HepG2 (cell line): Measurements from ENCODE around the gene SETD3. TPM values are rescaled to one million over a fixed set of nuclear protein-coding genes. Genes with fewer than 3 reads are reported as not detected.

ENCODE experiments used
- ATAC-seq: fragments of 200-7000 bp; cut with Tn5 transposase; 3 replicates; pipeline ENCODE4 v1.9.1; 2020; ENCODE audit warnings: mild to moderate bottlenecking, moderate library complexity
- BruUV-seq: library from RNA; stranded (reverse); fragments of 400-500 nt; replicated peaks from 2 replicates; lab custom pipeline; 2021; lab: Mats Ljungman, UMichigan
- CTCF ChIA-PET: fragments of 300-600 bp; formaldehyde crosslinking; extraction: SDS; loops from one replicate; lab custom pipeline; 2021; ENCODE audit warnings: low total read pairs, inconsistent platforms, low intra/inter-chr PET ratio; lab: Yijun Ruan, JAX
- POLR2A ChIA-PET: fragments of 350-600 bp; sonication (Branson Sonifier 250); formaldehyde crosslinking; loops from one replicate; lab custom pipeline; 2020; ENCODE audit warnings: antibody characterized with exemption, inconsistent platforms; lab: Yijun Ruan, JAX
- DNase-seq: peaks from one replicate; pipeline ENCODE4 v3.0.0-alpha.2; 2015; ENCODE audit warnings: low spot score
- FAIRE-seq: peaks from 3 replicates; lab custom pipeline; 2011; peaks lifted over from hg19 to GRCh38; lab: Jason Lieb, UNC
- H2AFZ ChIP-seq: one replicate; pipeline ENCODE4 v1.6.1; 2011; ENCODE audit warnings: low read length, inconsistent platforms
- H3K27ac ChIP-seq: fragments of 300-600 bp; 3 replicates; pipeline ENCODE4 v1.8.0; 2011; ENCODE audit warnings: mixed run types, mild to moderate bottlenecking, mixed read lengths, low read length, inconsistent platforms; ENCODE audit not compliant: insufficient read depth; ENCODE audit errors: extremely low read length
- H3K27me3 ChIP-seq, 2 experiments: fragments of 200-600 bp in 1 of 2; 2 replicates in 1 of 2; 3 replicates in 1 of 2; pipeline versions ENCODE4 v1.6.0 to v1.8.0; 2011; ENCODE audit warnings: low read length in 2 of 2, mild to moderate bottlenecking in 2 of 2, moderate library complexity in 2 of 2, inconsistent platforms in 1 of 2; ENCODE audit not compliant: insufficient read depth in 2 of 2, control insufficient read depth in 1 of 2
- H3K36me3 ChIP-seq, 2 experiments: fragments of 200-600 bp in 1 of 2; replicated peaks in 1 of 2; 2 replicates in 1 of 2; 3 replicates in 1 of 2; pipeline versions ENCODE4 v1.5.1 to v1.8.0; 2011; ENCODE audit warnings: low read length in 2 of 2, inconsistent platforms in 1 of 2; ENCODE audit not compliant: insufficient read depth in 2 of 2, control insufficient read depth in 1 of 2
- H3K4me1 ChIP-seq: 2 replicates; pipeline ENCODE4 v1.5.1; 2012; ENCODE audit warnings: low read length, inconsistent platforms; ENCODE audit not compliant: insufficient read depth
- H3K4me2 ChIP-seq: 2 replicates; pipeline ENCODE4 v1.6.0; 2011; ENCODE audit warnings: low read depth, low read length, inconsistent platforms
- H3K4me3 ChIP-seq, 3 experiments: fragments of 200-600 bp in 1 of 3; sonication (generic), shearing (Covaris generic) in 1 of 3; replicated peaks in 1 of 3; 2 replicates each; pipeline ENCODE4 v1.5.1; 2011 to 2016; ENCODE audit warnings: low read length in 3 of 3, inconsistent platforms in 2 of 3, low read depth in 2 of 3, mild to moderate bottlenecking in 2 of 3, control low read depth in 1 of 3, mixed read lengths in 1 of 3; ENCODE audit not compliant: insufficient read depth in 1 of 3
- H3K79me2 ChIP-seq: one replicate; pipeline ENCODE4 v1.6.1; 2011; ENCODE audit warnings: low read length, inconsistent platforms; ENCODE audit not compliant: insufficient read depth
- H3K9ac ChIP-seq: 2 replicates; pipeline ENCODE4 v1.6.0; 2011; ENCODE audit warnings: mild to moderate bottlenecking, low read depth, low read length, inconsistent platforms; ENCODE audit not compliant: insufficient read depth
- H3K9me3 ChIP-seq: 2 replicates; pipeline ENCODE4 v1.5.1; 2012; ENCODE audit warnings: mild to moderate bottlenecking, low read length
- H4K20me1 ChIP-seq: 2 replicates; pipeline ENCODE4 v1.6.0; 2011; ENCODE audit warnings: inconsistent platforms, mild to moderate bottlenecking, low read length, moderate library complexity; ENCODE audit not compliant: insufficient read depth
- BRCA1 ChIP-seq: sonication (generic); formaldehyde crosslinking; IDR thresholded peaks from 2 replicates; pipeline ENCODE4 v1.4.0; 2020; ENCODE audit warnings: missing genetic modification reagents
- JUND ChIP-seq: sonication (generic); formaldehyde crosslinking; IDR thresholded peaks from 2 replicates; pipeline ENCODE4 v1.8.0; 2022; ENCODE audit warnings: mild to moderate bottlenecking, missing genetic modification reagents
- MAFF ChIP-seq: IDR thresholded peaks from 2 replicates; pipeline ENCODE4 v1.6.1; 2011; ENCODE audit warnings: low read depth, low read length, improper control_type of control experiment
- PCBP1 ChIP-seq: fragments of 200-400 bp; formaldehyde crosslinking; IDR thresholded peaks from 2 replicates; pipeline ENCODE4 v1.6.1; 2017; ENCODE audit warnings: mild to moderate bottlenecking, low read depth, low read length, borderline replicate concordance
- ZNF44 ChIP-seq: sonication (generic); formaldehyde crosslinking; IDR thresholded peaks from 2 replicates; pipeline ENCODE4 v1.5.1; 2020; ENCODE audit warnings: mild to moderate bottlenecking, missing genetic modification reagents
- ZNF740 ChIP-seq: sonication (generic); formaldehyde crosslinking; IDR thresholded peaks from 2 replicates; pipeline ENCODE4 v1.4.0; 2020; ENCODE audit warnings: missing genetic modification reagents
- WGBS: methylation state at CpG from one replicate; pipeline ENCODE4 v1.1.6; 2017; ENCODE audit warnings: low lambda C conversion rate; 5-methylcytosine and 5-hydroxymethylcytosine counted together
- in situ Hi-C: cut with HindIII; loops from 2 replicates; pipeline ENCODE4 v1.10.0; 2017; ENCODE audit warnings: low pct_unique_long_range_greater_than_20kb; ENCODE audit not compliant: extremely low pct_ligation_motif_present
- intact Hi-C: fragments of 100-400 bp; cut with micrococcal nuclease; formaldehyde crosslinking; loops from one replicate; pipeline ENCODE4 v1.10.0; 2022; ENCODE audit not compliant: unreplicated experiment
- polyA plus RNA-seq, 8 experiments: library from polyadenylated mRNA; depleted of rRNA in 3 of 8; stranded (reverse) in 7 of 8; unstranded in 1 of 8; fragments of >200 nt; fragmentation: Illumina TruSeq in 4 of 8; extraction: Trizol in 4 of 8; gene quantifications; 2 replicates each; pipeline versions ENCODE4 v1.2.1 to v1.2.3, GENCODE V29; 2011 to 2016; ENCODE audit warnings: low read depth in 4 of 8, missing spikeins in 1 of 8, mixed read lengths in 1 of 8; ENCODE audit not compliant: insufficient read depth in 1 of 8
- total RNA-seq, 5 experiments: library from RNA; depleted of rRNA; stranded (reverse); fragments of >200 nt; fragmentation: Illumina TruSeq; extraction: Trizol; gene quantifications; 2 replicates each; pipeline ENCODE4 v1.2.3, GENCODE V29; 2016; ENCODE audit warnings: low read depth in 1 of 5

SETD3 gene
- total and polyA plus RNA-seq, 2 of the 13 experiments (the other 11 are each of a cell fraction or from before 2014, with no cell fraction given): 30.3 to 67.1 TPM

GRCh38 chr14:99507860-99508640, 27.4 kb upstream of the SETD3 start (continued):
- TF ChIP-seq BRCA1 (CRISPR knock-in tag) (no peak), JUND (CRISPR knock-in tag) (no peak)

GRCh38 chr14:99506276-99506675, 25.6 kb upstream of the SETD3 start:
- no peak for DNase-seq
- H3K4me2 ChIP-seq: no peak overlapping the region
- POLR2A ChIA-PET: interaction anchor here (1.0 kb wide), 1 partner anchor 25 kb away, joined by 3 read pairs; the partner anchor contains the start of genes CCNK and SETD3
- no peaks in the 10 kb centered on the region for H3K4me1 ChIP-seq
- no peak for FAIRE-seq
- in situ Hi-C loops: no loop called here
- H3K27ac ChIP-seq: no peak overlapping the region
- 100% methylated on average over 4 of the region's 6 CpGs for WGBS
- no peaks in the 10 kb centered on the region for H3K9me3 ChIP-seq
- H3K9ac ChIP-seq: no peak overlapping the region
- peaks cover 36 to 88% of the 10 kb centered on the region in 2 experiments; a peak in 4 of 5 replicates for H3K36me3 ChIP-seq
- no peak overlapping the region for H2AFZ ChIP-seq
- CTCF ChIA-PET: no interaction called here
- intact Hi-C loops: no loop called here
- BruUV-seq: no TSS peak
- no peaks in the 10 kb centered on the region for H3K79me2 ChIP-seq
- H4K20me1 ChIP-seq: no peaks in the 10 kb centered on the region; the same call in 1 of the 2 replicates
- TF ChIP-seq MAFF (no peak), PCBP1 (no peak), ZNF740 (CRISPR knock-in tag) (no peak), ZNF44 (CRISPR knock-in tag) (no peak)
- no peak for ATAC-seq
- H3K27me3 ChIP-seq: no peaks in the 10 kb centered on the region
- H3K4me3 ChIP-seq: no peak overlapping the region
